K562 (cell line): ENCODE results near the gene SLC37A4. TPM values are rescaled to one million over a fixed set of nuclear protein-coding genes. Genes with fewer than 3 reads are reported as not detected.

ENCODE experiments used
- ATAC-seq: fragments of 200-7000 bp; cut with Tn5 transposase; 3 replicates; pipeline ENCODE4 v1.9.1; 2020; ENCODE audit warnings: moderate library complexity
- BruUV-seq: library from RNA; stranded (reverse); fragments of 400-500 nt; replicated peaks from 2 replicates; lab custom pipeline; 2021; lab: Mats Ljungman, UMichigan
- CTCF ChIA-PET: fragments of 300-600 bp; formaldehyde crosslinking; extraction: SDS; loops from one replicate; lab custom pipeline; 2021; ENCODE audit warnings: low intra/inter-chr PET ratio; lab: Yijun Ruan, JAX
- POLR2A ChIA-PET: fragments of 300-600, 350-650 bp; sonication (Branson Sonifier 250); formaldehyde crosslinking; extraction: SDS; loops from one replicate; lab custom pipeline; 2021; ENCODE audit warnings: antibody characterized with exemption, inconsistent platforms; lab: Yijun Ruan, JAX
- DNase-seq, 4 experiments: peaks; one replicate each; pipeline versions ENCODE4 v3.0.0 to v3.0.0-alpha.2; 2011 to 2018; ENCODE audit warnings: low spot score in 3 of 4, mixed read lengths in 3 of 4; ENCODE audit errors: extremely low read depth in 1 of 4
- FAIRE-seq: peaks from 2 replicates; lab custom pipeline; 2011; peaks lifted over from hg19 to GRCh38; lab: Jason Lieb, UNC
- H2AFZ ChIP-seq: 2 replicates; pipeline ENCODE4 v1.6.0; 2011; ENCODE audit warnings: low read depth, low read length, control low read depth, inconsistent platforms
- H3K27ac ChIP-seq: fragments of 200-600 bp; 3 replicates; pipeline ENCODE4 v1.8.0; 2011; ENCODE audit warnings: low read depth, mild to moderate bottlenecking, control low read depth, inconsistent platforms, low read length, moderate library complexity, mixed read lengths; ENCODE audit errors: extremely low read depth
- H3K27me3 ChIP-seq, 2 experiments: fragments of 300-600 bp in 1 of 2; 2 replicates in 1 of 2; 3 replicates in 1 of 2; pipeline versions ENCODE4 v1.6.0 to v1.8.0; 2011; ENCODE audit warnings: inconsistent platforms in 2 of 2, low read length in 2 of 2, mild to moderate bottlenecking in 1 of 2, mixed read lengths in 1 of 2, moderate library complexity in 1 of 2; ENCODE audit not compliant: control insufficient read depth in 2 of 2, insufficient read depth in 2 of 2
- H3K36me3 ChIP-seq: fragments of 300-600 bp; 3 replicates; pipeline ENCODE4 v1.8.0; 2011; ENCODE audit warnings: mild to moderate bottlenecking, low read length, inconsistent platforms; ENCODE audit not compliant: control insufficient read depth, insufficient read depth
- H3K4me1 ChIP-seq, 2 experiments: fragments of 200-600 bp in 1 of 2; replicated peaks in 1 of 2; 2 replicates in 1 of 2; 3 replicates in 1 of 2; pipeline versions ENCODE4 v1.5.1 to v1.8.0; 2011; ENCODE audit warnings: inconsistent platforms in 2 of 2, low read length in 2 of 2, mild to moderate bottlenecking in 1 of 2, mixed read lengths in 1 of 2, moderate library complexity in 1 of 2; ENCODE audit not compliant: control insufficient read depth in 2 of 2, insufficient read depth in 2 of 2
- H3K4me2 ChIP-seq: 2 replicates; pipeline ENCODE4 v1.6.1; 2011; ENCODE audit warnings: low read length, control low read depth, inconsistent platforms, mixed read lengths; ENCODE audit not compliant: insufficient read depth
- H3K4me3 ChIP-seq: fragments of 200-600 bp; sonication (generic), shearing (Covaris generic); 2 replicates; pipeline ENCODE4 v1.5.1; 2016; ENCODE audit warnings: control low read depth, inconsistent platforms
- H3K79me2 ChIP-seq: fragments of 200-600 bp; 3 replicates; pipeline ENCODE4 v1.8.0; 2011; ENCODE audit warnings: low read length, inconsistent platforms; ENCODE audit not compliant: control insufficient read depth, insufficient read depth
- H3K9ac ChIP-seq, 2 experiments: 2 replicates each; pipeline versions ENCODE4 v1.6.0 to v1.6.1; 2011; ENCODE audit warnings: low read depth in 2 of 2, low read length in 2 of 2, control low read depth in 1 of 2, inconsistent platforms in 1 of 2, mild to moderate bottlenecking in 1 of 2, mixed read lengths in 1 of 2; ENCODE audit not compliant: insufficient read depth in 1 of 2
- H3K9me1 ChIP-seq: one replicate; pipeline ENCODE4 v1.6.0; 2011; ENCODE audit warnings: inconsistent platforms, mild to moderate bottlenecking, low read length, moderate library complexity; ENCODE audit not compliant: control insufficient read depth, insufficient read depth
- H3K9me3 ChIP-seq: replicated peaks from 2 replicates; pipeline ENCODE4 v1.5.1; 2011; ENCODE audit warnings: low read depth, low read length, inconsistent platforms; ENCODE audit not compliant: control insufficient read depth, insufficient read depth
- H4K20me1 ChIP-seq: replicated peaks from 2 replicates; pipeline ENCODE4 v1.6.1; 2011; ENCODE audit warnings: low read length, inconsistent platforms, mixed read lengths; ENCODE audit not compliant: control insufficient read depth, insufficient read depth
- ATF3 ChIP-seq, 2 experiments: fragments of 450-650 bp in 1 of 2; sonication (generic) in 1 of 2; formaldehyde crosslinking in 1 of 2; IDR thresholded peaks in 1 of 2; conservative IDR thresholded peaks in 1 of 2; 2 replicates each; pipeline versions ENCODE4 v1.6.1 to v1.8.1; 2016 to 2023; ENCODE audit warnings: mild to moderate bottlenecking in 2 of 2, moderate library complexity in 2 of 2, inconsistent platforms in 1 of 2, missing genetic modification reagents in 1 of 2
- CAMTA2 ChIP-seq: fragments of 250-450 bp; sonication (Bioruptor Pico); conservative IDR thresholded peaks from 2 replicates; pipeline ENCODE4 v1.5.1; 2022
- CBX3 ChIP-seq, 2 experiments: IDR thresholded peaks; 1 replicate in 1 of 2; 2 replicates in 1 of 2; pipeline ENCODE4 v1.6.1; 2012; ENCODE audit warnings: inconsistent platforms in 2 of 2, low read length in 2 of 2, borderline replicate concordance in 1 of 2, control low read depth in 1 of 2
- CCNT2 ChIP-seq: IDR thresholded peaks from 2 replicates; pipeline ENCODE4 v1.6.1; 2011; ENCODE audit warnings: borderline replicate concordance, low read depth, mild to moderate bottlenecking, moderate library complexity, mixed read lengths, low read length; ENCODE audit not compliant: insufficient read length; ENCODE audit errors: extremely low read depth
- FOXJ2 ChIP-seq: fragments of 200-800 bp; sonication (Bioruptor generic); IDR thresholded peaks from 2 replicates; pipeline ENCODE4 v1.6.1; 2016; ENCODE audit warnings: missing genetic modification characterization, missing compliant biosample characterization
- HES1 ChIP-seq: fragments of 450-650 bp; IDR thresholded peaks from 2 replicates; pipeline ENCODE4 v1.6.1; 2016; ENCODE audit warnings: low read depth, mild to moderate bottlenecking, moderate library complexity
- MYC ChIP-seq, 2 experiments: fragments of 250-450 bp in 1 of 2; sonication (Bioruptor Pico) in 1 of 2; IDR thresholded peaks; 2 replicates each; pipeline versions ENCODE4 v1.5.1 to v1.6.1; 2012 to 2021; ENCODE audit warnings: low read depth in 2 of 2, borderline replicate concordance in 1 of 2, improper control_type of control experiment in 1 of 2, low read length in 1 of 2, mild to moderate bottlenecking in 1 of 2, moderate library complexity in 1 of 2
- RNF219 ChIP-seq: fragments of 250-450 bp; sonication (Bioruptor Pico); IDR thresholded peaks from 2 replicates; pipeline ENCODE4 v1.5.0; 2022; ENCODE audit warnings: mild to moderate bottlenecking
- SIN3B ChIP-seq: fragments of 450-650 bp; IDR thresholded peaks from 2 replicates; pipeline ENCODE4 v1.6.1; 2017; ENCODE audit warnings: low read depth, mild to moderate bottlenecking, moderate library complexity
- XRCC5 ChIP-seq: fragments of 200-400 bp; formaldehyde crosslinking; IDR thresholded peaks from 2 replicates; pipeline ENCODE4 v1.6.1; 2017; ENCODE audit warnings: low read depth, mild to moderate bottlenecking, low read length
- ZNF134 ChIP-seq: fragments of 250-450 bp; sonication (Bioruptor Pico); conservative IDR thresholded peaks from 2 replicates; pipeline ENCODE4 v1.4.0; 2020
- WGBS: fragments of 100-300 bp; shearing (Covaris generic); methylation state at CpG from one replicate; pipeline ENCODE4 v1.1.6; 2016; ENCODE audit warnings: low coverage, mixed read lengths; ENCODE audit not compliant: insufficient coverage; ENCODE audit errors: missing lambda C conversion rate; 5-methylcytosine and 5-hydroxymethylcytosine counted together
- in situ Hi-C: fragments of 300-500 bp; cut with MboI; formaldehyde crosslinking; loops from 4 replicates; pipeline ENCODE4 v1.15.0; 2018; ENCODE audit warnings: inconsistent platforms, mixed read lengths
- intact Hi-C: fragments of 100-400 bp; cut with micrococcal nuclease; formaldehyde crosslinking; loops from 2 replicates; pipeline ENCODE4 v1.14.2; 2022
- polyA plus RNA-seq, 8 experiments: library from polyadenylated mRNA; depleted of rRNA in 4 of 8; stranded (reverse) in 5 of 8; unstranded in 3 of 8; fragments of >200 nt; fragmentation: Nextera tagmentation in 2 of 8; fragmentation: Illumina TruSeq in 1 of 8; extraction: Ambion mirVana in 2 of 8; extraction: Trizol in 1 of 8; gene quantifications; 2 replicates each; pipeline versions ENCODE4 v1.2.1 to v1.2.3, GENCODE V29; 2011 to 2014; ENCODE audit warnings: inconsistent platforms in 1 of 8, missing spikeins in 1 of 8
- total RNA-seq, 7 experiments: library from RNA; depleted of rRNA in 6 of 7; stranded (reverse); fragments of >200 nt in 6 of 7; fragmentation: Illumina TruSeq in 2 of 7; extraction: Trizol in 2 of 7; gene quantifications; 2 replicates each; pipeline versions ENCODE4 v1.2.1 to v1.2.3, GENCODE V29; 2011 to 2021; ENCODE audit warnings: low replicate concordance in 1 of 7
- TF ChIP-seq, protein P1 (sequence below): fragments of 450-650 bp; formaldehyde crosslinking; IDR thresholded peaks from 2 replicates; pipeline ENCODE4 v1.4.0; 2020; ENCODE audit warnings: mild to moderate bottlenecking, moderate library complexity

The SLC37A4 gene
- total and polyA plus RNA-seq, 9 of the 15 experiments (the other 6 are each of a cell fraction or from before 2014, with no cell fraction given) = 24.7 to 73.9 (median 40.7) TPM

GRCh38 chr11:119042927-119043326, 12.2 kb upstream of the SLC37A4 start:
- FAIRE-seq = no peak
- Histone ChIP-seq H3K9me3 (no peaks in the 10 kb centered on the region), H3K9me1 (no peaks in the 10 kb centered on the region), H3K27ac (no peak overlapping the region), H3K79me2 (no peaks in the 10 kb centered on the region), H4K20me1 (no peaks in the 10 kb centered on the region), H2AFZ (no peak overlapping the region), H3K4me3 (no peak overlapping the region), H3K27me3 (no peaks in the 10 kb centered on the region), H3K4me1 (peaks cover 6% of the 10 kb centered on the region in 2 experiments; a peak in 3 of 5 replicates), H3K4me2 (no peak overlapping the region), H3K9ac (0 out of 4 replicates have a peak overlapping the region, but pooled peaks of 1 of the 2 experiments have one; percentile 42), H3K36me3 (peaks cover 37% of the 10 kb centered on the region)
- WGBS = 78% methylated on average over 9 of the region's 9 CpGs
- in situ Hi-C loops = no loop called here
- POLR2A ChIA-PET = interaction anchor here (0.6 to 9.3 kb wide), 8 partner anchors 10 to 78 kb away, joined by 3 to 132 read pairs (median 4); partner anchors contain the start of genes HINFP, HMBS and HYOU1
- no peak; the same call in 2 of the 3 replicates for ATAC-seq
- peak in 1 of 4 experiments; percentile 3 for DNase-seq
- CTCF ChIA-PET = no interaction called here
- intact Hi-C loops = no loop called here
- no TSS peak for BruUV-seq
- TF ChIP-seq HES1 (no peak), RNF219 (no peak), XRCC5 (no peak), CCNT2 (no peak), ATF3 (IDR thresholded peaks at IDR 0.05) (no peak), ATF3 (CRISPR knock-in tag; conservative IDR thresholded peaks at IDR 0.05) (no peak), SIN3B (no peak), ZNF134 (no peak), CAMTA2 (no peak), CBX3 (IDR thresholded peaks at IDR 0.05; ENCODE audit: borderline replicate concordance in 1 of 2, low read length in 2 of 2) (no peak), FOXJ2 (tag) (no peak), MYC (IDR thresholded peaks at IDR 0.05; ENCODE audit: low read depth, low read length) (no peak), MYC (CRISPR knock-in tag; IDR thresholded peaks at IDR 0.05; ENCODE audit: borderline replicate concordance, low read depth) (no peak)
- TF ChIP-seq, protein P1, sequence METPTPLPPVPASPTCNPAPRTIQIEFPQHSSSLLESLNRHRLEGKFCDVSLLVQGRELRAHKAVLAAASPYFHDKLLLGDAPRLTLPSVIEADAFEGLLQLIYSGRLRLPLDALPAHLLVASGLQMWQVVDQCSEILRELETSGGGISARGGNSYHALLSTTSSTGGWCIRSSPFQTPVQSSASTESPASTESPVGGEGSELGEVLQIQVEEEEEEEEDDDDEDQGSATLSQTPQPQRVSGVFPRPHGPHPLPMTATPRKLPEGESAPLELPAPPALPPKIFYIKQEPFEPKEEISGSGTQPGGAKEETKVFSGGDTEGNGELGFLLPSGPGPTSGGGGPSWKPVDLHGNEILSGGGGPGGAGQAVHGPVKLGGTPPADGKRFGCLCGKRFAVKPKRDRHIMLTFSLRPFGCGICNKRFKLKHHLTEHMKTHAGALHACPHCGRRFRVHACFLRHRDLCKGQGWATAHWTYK (CRISPR knock-in tag) = no peak
